Upper lobe of left lung (tissue), 6 donors: ENCODE results near the gene BEST1. TPM values are rescaled to one million over a fixed set of nuclear protein-coding genes. Genes with fewer than 3 reads are reported as not detected.

Experiments used
- ATAC-seq, 2 donors: fragments of 200-7000 bp; cut with Tn5 transposase; one replicate each; pipeline ENCODE4 v1.9.1; 2022; ENCODE audit warnings: mild to moderate bottlenecking in 2 of 2, moderate library complexity in 2 of 2; ENCODE audit not compliant: low FRiP score in 2 of 2
- DNase-seq, 2 donors: peaks; one replicate each; pipeline ENCODE4 v3.0.0-alpha.2; 2019 to 2020
- H3K27ac ChIP-seq, 4 donors: fragments of 200-600 bp; sonication (generic); one replicate each; pipeline ENCODE4 v1.5.1; 2016 to 2019
- H3K27me3 ChIP-seq, 4 donors: fragments of 200-600 bp; sonication (generic); one replicate each; pipeline ENCODE4 v1.5.1; 2017 to 2019
- H3K36me3 ChIP-seq, 4 donors: fragments of 200-600 bp; sonication (generic); one replicate each; pipeline ENCODE4 v1.5.1; 2016 to 2019
- H3K4me1 ChIP-seq, 4 donors: fragments of 200-600 bp; sonication (generic); one replicate each; pipeline ENCODE4 v1.5.1; 2018 to 2019
- H3K4me3 ChIP-seq, 4 donors: fragments of 200-600 bp; sonication (generic); one replicate each; pipeline ENCODE4 v1.5.1; 2017 to 2019; ENCODE audit warnings: mild to moderate bottlenecking in 2 of 4, moderate library complexity in 1 of 4
- H3K9me3 ChIP-seq, 4 donors: fragments of 200-600 bp; sonication (generic); one replicate each; pipeline ENCODE4 v1.5.1; 2018 to 2019
- CTCF ChIP-seq, 6 experiments: fragments of 450-650 bp in 4 of 6; fragments of 200-600 bp in 2 of 6; sonication (generic) in 2 of 6; IDR thresholded peaks; one replicate each; pipeline ENCODE4 v1.5.1; 2016 to 2019; ENCODE audit warnings: antibody characterized with exemption in 6 of 6
- EP300 ChIP-seq, 4 donors: sonication (generic); formaldehyde crosslinking; IDR thresholded peaks; one replicate each; pipeline ENCODE4 v1.5.1; 2017; ENCODE audit warnings: antibody characterized with exemption in 4 of 4, control low read depth in 2 of 4
- POLR2A ChIP-seq, 4 donors: fragments of 450-650 bp; IDR thresholded peaks; one replicate each; pipeline ENCODE4 v1.5.1; 2016 to 2017; ENCODE audit warnings: antibody characterized with exemption in 4 of 4, mild to moderate bottlenecking in 2 of 4
- POLR2AphosphoS5 ChIP-seq, 2 donors: sonication (generic); formaldehyde crosslinking; IDR thresholded peaks; one replicate each; pipeline ENCODE4 v1.5.1; 2017; ENCODE audit warnings: antibody characterized with exemption in 2 of 2
- WGBS, 2 donors: methylation state at CpG; one replicate each; pipeline ENCODE4 v1.1.5; 2017 to 2018; 5-methylcytosine and 5-hydroxymethylcytosine counted together
- total RNA-seq, 6 donors: library from RNA; depleted of rRNA in 4 of 6; stranded (reverse); fragments of >200 nt in 4 of 6; gene quantifications; one replicate each; pipeline versions ENCODE4 v1.1.0 to v1.2.1, GENCODE V29; 2016 to 2021
- donor health status: DM: no; HTN: no; CAD: no; lungs with moderate emphysema.
- donor health status: DM: no; HTN: yes; CAD: no; lungs with severe emphysema.

Gene BEST1
- total RNA-seq, 6 donors from 2014 or later: 6.5 to 18.9 (median 10.4) TPM

- DNase-seq: peak; percentile 93 to 98
Measured at GRCh38 chr11:61967116-61967923, 17.2 kb downstream of the BEST1 start, which contains the start of gene FTH1. Gene FTH1, minus strand, starts transcription at chr11:61967634. Its CDS starts 209 bp downstream, at chr11:61967425.

GRCh38 chr11:61967924-61968757 is 18.0 kb downstream of the BEST1 start:
- Histone ChIP-seq H3K36me3 (peaks cover 6 to 33% (median 23%) of the 10 kb centered on the region in 4 donors), H3K4me3 (peak overlapping the region; percentile 61 to 88 (median 79)), H3K27ac (peak overlapping the region; percentile 98 to 99 (median 99)), H3K27me3 (no peaks in the 10 kb centered on the region), H3K9me3 (no peaks in the 10 kb centered on the region), H3K4me1 (peaks cover 68 to 77% (median 71%) of the 10 kb centered on the region in 4 donors)
- peak in 1 of 2 donors; percentile 89 for DNase-seq
- WGBS, 2 donors: 15 to 27% methylated on average over 30 to 39 of the region's 53 CpGs
- TF ChIP-seq CTCF (IDR thresholded peaks at IDR 0.05): no peak
- no peak for TF ChIP-seq POLR2AphosphoS5 (IDR thresholded peaks at IDR 0.05)
- peak in 1 of 4 donors; percentile 15 for TF ChIP-seq POLR2A (IDR thresholded peaks at IDR 0.05)
- ATAC-seq: peak in 1 of 2 donors; percentile 2

More at GRCh38 chr11:61967116-61967923, 17.2 kb downstream of the BEST1 start, which contains the start of gene FTH1:
- Histone ChIP-seq H3K27ac (peak within 1 kb of the TSS; percentile 98 to 99 (median 99)), H3K4me1 (peaks cover 65 to 73% (median 67%) of the 10 kb centered on the region in 4 donors), H3K4me3 (peak within 1 kb of the TSS; percentile 79 to 89 (median 84)), H3K27me3 (no peaks in the 10 kb centered on the region), H3K9me3 (no peaks in the 10 kb centered on the region), H3K36me3 (peaks cover 6 to 42% (median 25%) of the 10 kb centered on the region in 4 donors)
- TF ChIP-seq EP300 (IDR thresholded peaks at IDR 0.05): peak in 2 of 4 donors; percentile 25 to 75
- peak in 3 of 6 experiments; percentile 4 to 31 (median 26) for TF ChIP-seq CTCF (IDR thresholded peaks at IDR 0.05)
- TF ChIP-seq POLR2AphosphoS5 (IDR thresholded peaks at IDR 0.05): peak; percentile 99 to 100
- peak; percentile 100 for TF ChIP-seq POLR2A (IDR thresholded peaks at IDR 0.05)
- ATAC-seq: peak; percentile 86 to 91
- 0% methylated on average over 30 to 32 of the region's 93 CpGs for WGBS, 2 donors

- ATAC-seq (no peak), DNase-seq (no peak)
- Histone ChIP-seq H3K4me3 (peak overlapping the region in 3 of 4 donors; percentile 79 to 88 (median 79)), H3K27me3 (no peaks in the 10 kb centered on the region), H3K27ac (peak overlapping the region; percentile 98 to 99 (median 99)), H3K36me3 (peaks cover 6 to 26% (median 19%) of the 10 kb centered on the region in 4 donors), H3K9me3 (no peaks in the 10 kb centered on the region), H3K4me1 (peaks cover 68 to 77% (median 71%) of the 10 kb centered on the region in 4 donors)
- WGBS, 2 donors: 85 to 92% methylated on average over 16 of the region's 16 CpGs
- TF ChIP-seq CTCF (IDR thresholded peaks at IDR 0.05) (no peak), EP300 (IDR thresholded peaks at IDR 0.05) (no peak), POLR2AphosphoS5 (IDR thresholded peaks at IDR 0.05) (no peak), POLR2A (IDR thresholded peaks at IDR 0.05) (no peak)
Measured at GRCh38 chr11:61968758-61969390, 18.7 kb downstream of the BEST1 start.

GRCh38 chr11:61969391-61969758 is 19.2 kb downstream of the BEST1 start:
- peaks cover 6 to 21% (median 15%) of the 10 kb centered on the region in 4 donors for H3K36me3 ChIP-seq
- H3K4me3 ChIP-seq: no peak overlapping the region
- TF ChIP-seq EP300 (IDR thresholded peaks at IDR 0.05): no peak
- TF ChIP-seq POLR2AphosphoS5 (IDR thresholded peaks at IDR 0.05): no peak
- no peak for TF ChIP-seq POLR2A (IDR thresholded peaks at IDR 0.05)
- no peak for TF ChIP-seq CTCF (IDR thresholded peaks at IDR 0.05)
- H3K27me3 ChIP-seq: no peaks in the 10 kb centered on the region
- 86 to 92% methylated on average over 7 of the region's 7 CpGs for WGBS, 2 donors
- H3K9me3 ChIP-seq: no peaks in the 10 kb centered on the region
- peak overlapping the region; percentile 98 to 99 (median 99) for H3K27ac ChIP-seq
- no peak for DNase-seq
- no peak for ATAC-seq
- peaks cover 66 to 77% (median 68%) of the 10 kb centered on the region in 4 donors for H3K4me1 ChIP-seq
